ENCODE results near the gene GREB1L. TPM values are rescaled to one million over a fixed set of nuclear protein-coding genes. Genes with fewer than 3 reads are reported as not detected.
A peak's percentile ranks its signal among the peaks of the same experiment; 100 is the strongest.
"Not testable (repeated sequence)": the region's sequence is repeated elsewhere in the genome, so short reads cannot be mapped to it uniquely, and the experiment has no call there.

Gene GREB1L
- total RNA-seq, 1 experiment from 2014 or later = 3.0 TPM

DNA sequence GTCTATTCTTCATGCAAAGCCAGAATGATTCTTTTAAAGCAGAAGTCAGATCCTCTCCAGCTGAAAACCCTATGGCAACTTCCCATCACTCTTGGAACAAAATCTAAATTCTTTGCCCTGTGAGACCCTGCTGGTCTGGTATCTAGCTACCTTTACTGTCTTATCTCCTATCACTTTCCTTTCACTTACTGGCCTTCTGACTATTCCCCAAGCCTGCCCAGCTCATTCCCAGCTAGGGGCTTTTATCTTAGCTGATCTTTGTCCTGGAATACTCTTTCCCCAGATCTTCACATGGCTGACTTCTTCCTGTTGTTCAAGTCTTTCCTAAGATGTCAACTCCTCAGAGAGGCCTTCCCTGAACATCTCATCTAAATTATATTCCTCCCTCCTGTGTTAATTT, 63.6 kb downstream of the GREB1L start:
- no peak for DNase-seq (ENCODE audit: low read depth)

DNA sequence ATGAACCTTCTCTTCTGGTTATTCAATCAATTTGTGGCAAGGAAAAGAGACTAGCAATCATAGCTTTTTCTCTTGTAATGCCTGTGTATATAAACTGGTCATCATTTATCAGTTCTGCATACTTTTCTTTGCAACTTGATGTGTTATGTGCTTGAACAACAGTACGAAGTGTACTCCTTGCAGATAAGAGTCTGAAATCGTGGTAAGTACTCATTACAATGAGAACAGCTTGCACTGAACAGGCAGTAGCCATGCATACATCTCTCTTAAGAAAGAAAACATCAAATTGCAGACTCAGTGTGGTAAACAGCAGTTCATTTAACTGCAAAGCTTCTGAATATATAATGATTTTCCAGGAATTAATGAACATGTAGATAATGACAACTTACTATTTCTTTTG, 64.3 kb downstream of the GREB1L start:
- no peak for DNase-seq (ENCODE audit: low read depth)

DNA sequence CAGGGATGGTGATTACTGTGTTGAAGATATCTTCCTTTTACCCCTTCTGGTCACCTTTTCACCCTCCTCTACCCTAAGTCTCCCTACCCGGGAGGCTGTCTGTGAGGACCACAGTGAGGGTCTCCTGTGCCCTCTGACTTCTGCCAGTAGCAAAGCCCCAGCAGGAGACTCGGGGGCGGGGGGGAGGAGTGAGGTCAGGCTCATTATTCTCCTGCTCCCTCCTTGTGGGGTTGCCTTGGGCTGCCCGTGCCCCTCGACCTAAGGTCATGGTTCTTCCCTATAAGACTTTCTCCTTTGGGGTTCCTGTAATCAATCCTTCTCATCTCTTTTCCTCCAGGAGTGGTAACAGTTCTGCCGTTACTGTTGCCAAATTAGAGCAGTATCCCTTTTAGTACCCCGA, 65.5 kb downstream of the GREB1L start:
- no peak for DNase-seq (ENCODE audit: low read depth)

DNA sequence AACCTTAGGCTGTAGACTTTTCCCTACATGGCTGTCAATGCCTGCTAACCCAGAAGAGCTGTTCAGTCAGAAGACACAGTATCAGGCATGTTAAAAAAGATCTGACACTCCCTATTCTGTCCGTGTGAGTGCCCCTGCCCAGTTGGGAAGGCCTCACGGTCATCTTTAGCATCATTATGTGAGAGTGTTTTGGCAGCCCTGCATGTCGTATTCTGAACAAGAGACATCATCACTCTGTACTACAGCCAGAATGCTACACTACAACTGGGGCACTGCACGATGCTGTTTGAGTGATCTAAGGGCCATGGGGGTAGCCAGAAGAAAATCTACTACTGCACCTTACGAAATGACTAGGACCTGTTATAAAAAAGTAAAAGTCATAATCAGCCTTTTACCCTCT, 67.2 kb downstream of the GREB1L start:
- no peak for DNase-seq (ENCODE audit: low read depth)

DNA sequence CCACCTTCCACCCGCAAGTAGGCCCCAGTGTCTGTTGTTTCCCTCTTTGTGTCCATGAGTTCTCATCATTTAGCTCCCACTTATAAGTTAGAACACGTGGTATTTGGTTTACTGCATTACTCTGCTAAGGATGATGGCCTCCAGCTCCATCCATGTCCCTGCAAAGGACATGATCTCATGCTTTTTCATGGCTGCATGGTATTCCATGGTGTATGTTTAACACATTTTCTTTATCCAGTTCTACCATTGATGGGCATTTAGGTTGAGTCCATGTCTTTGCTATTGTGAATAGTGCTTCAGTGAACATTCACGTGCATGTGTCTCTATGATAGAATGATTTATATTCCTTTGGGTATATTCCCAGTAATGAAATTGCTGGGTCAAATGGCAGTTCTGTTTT, 69.9 kb downstream of the GREB1L start:
- not testable (repeated sequence) for DNase-seq (ENCODE audit: low read depth)

DNA sequence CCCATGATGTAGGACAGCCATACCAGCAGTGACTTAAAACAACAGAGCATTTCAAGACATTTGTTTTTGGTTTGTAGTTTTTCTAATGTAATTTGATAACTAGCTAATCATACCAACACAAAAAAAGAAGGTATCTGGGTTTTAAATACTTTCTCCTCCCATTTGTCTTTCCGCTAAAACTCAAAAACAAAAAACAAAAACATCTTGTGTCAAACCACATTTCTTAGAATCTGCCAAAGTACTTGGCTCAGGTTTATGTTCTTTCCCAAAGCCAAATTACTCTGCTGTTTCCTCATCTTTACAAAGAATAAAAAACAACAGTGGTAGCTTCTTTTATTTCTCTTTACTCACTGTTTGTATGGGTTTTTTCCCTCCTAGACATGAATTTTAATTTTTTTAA, 71.5 kb downstream of the GREB1L start:
- no peak for DNase-seq (ENCODE audit: low read depth)

DNA sequence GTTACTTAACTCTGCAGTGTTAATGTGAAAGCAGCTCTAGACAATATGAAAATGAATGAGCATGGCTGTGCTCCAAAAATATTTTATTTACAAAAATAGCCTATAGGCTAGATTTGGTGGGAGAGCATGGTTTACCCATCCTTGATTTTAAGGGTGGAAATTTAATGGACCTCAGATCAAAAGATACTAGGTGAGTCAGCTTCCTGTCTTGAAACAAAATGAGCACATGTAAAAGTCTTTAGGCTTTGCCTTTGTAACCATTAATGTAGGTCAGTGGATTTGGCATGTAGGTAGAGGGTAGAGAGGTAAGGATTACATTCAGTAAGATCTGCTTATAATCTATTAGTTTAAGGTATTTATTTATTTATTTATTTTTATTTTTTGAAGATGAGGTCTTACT, 72.7 kb downstream of the GREB1L start:
- peak; percentile 41 for DNase-seq (ENCODE audit: low read depth)

DNA sequence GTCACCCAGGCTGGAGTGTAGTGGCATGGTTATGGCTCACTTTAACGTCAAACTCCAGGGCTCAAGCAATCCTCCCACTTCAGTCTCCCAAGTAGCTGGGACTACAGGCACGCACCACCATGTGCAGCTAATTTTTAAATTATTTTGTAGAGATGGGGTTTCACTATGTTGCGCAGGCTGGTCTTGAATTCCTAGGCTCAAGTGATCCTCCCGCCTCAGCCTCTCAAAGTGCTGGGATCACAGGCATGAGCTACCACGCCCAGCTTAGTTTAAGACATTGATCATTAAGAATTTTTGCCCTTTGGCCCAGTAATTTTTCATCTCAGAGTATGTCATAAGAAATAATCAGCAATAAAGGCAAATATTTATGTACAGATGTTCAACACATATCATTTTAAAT, 73.1 kb downstream of the GREB1L start:
- not testable (repeated sequence) for DNase-seq (ENCODE audit: low read depth)

DNA sequence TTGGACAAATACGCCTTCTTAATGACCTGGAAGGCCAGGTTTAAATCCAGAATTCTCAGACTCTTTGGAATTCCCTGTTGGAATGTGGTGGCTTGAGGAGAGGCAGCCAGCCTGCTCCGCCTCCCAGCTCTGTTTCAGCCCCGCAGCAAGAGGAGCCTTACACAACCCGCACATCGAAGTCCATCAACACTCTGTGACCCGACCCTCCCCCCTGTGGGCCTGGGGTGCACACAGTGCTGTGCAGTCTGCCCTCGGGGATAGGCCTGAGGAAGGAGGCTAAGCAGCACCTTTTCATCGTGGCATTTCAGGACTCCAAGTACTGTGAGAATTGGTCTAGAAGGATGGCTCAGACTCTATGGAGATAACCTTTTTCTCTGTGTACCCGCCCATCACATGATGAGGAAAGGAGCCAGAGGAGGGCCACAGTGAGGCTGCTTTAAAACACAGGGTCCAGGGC, 73.7 kb downstream of the GREB1L start:
- no peak for DNase-seq (ENCODE audit: low read depth)

DNA sequence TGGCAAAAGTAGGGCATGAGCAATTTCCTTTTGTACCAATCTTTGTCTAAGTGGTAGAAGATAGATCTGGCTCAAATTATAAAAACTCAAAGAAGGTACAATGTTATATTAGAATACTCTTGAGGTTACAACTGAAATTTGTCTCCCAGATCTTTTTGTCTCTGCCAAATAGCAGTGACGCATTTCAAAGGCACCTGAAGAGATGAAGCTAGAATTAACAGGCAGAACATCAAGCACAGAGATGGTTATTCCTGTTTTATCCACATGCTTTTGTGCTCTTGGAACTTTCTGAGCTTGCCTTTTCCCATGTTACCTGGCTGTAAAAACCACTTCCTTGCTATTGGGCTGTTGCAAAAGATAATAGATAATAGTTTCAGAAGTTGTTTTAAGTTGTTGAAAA, 74.3 kb downstream of the GREB1L start:
- DNase-seq (ENCODE audit: low read depth) = no peak

DNA sequence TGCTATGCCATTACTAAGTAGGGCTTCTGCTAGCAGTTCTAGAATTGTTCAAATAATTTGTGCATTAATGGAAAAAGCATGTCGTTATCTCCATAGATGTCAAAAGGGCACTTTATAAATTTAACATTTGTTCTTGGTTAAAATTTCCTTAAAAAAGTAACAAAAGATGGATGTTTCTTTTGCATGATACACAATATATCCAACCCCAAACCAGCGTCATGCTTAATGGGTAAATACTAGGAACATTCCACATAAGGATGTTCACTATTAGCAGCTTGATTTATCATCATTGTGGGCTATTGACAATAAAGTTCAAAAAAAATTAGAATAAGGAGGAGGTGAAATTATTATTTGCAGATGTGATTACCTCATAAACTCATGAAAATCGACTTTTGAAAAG, 79.7 kb downstream of the GREB1L start:
- DNase-seq (ENCODE audit: low read depth) = no peak

DNA sequence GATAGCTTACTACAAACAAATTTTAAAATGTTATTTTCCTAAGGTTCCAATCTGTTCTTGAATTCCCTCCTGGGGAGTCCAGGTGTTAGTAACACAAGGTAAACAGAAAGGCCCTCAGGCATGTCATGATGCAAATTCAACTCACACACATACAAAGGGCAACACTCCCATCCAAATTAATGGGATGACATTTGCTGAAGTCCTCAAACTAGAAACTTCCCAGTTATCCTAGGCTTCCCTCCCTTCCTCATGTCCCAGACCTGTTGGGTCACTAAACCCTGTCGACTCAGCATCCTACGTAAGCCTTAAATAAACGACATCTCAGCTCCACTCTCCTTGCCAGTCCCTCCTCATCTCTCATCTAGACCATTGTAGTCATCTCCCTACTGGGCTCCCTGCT, 85.1 kb downstream of the GREB1L start:
- no peak for DNase-seq (ENCODE audit: low read depth)

DNA sequence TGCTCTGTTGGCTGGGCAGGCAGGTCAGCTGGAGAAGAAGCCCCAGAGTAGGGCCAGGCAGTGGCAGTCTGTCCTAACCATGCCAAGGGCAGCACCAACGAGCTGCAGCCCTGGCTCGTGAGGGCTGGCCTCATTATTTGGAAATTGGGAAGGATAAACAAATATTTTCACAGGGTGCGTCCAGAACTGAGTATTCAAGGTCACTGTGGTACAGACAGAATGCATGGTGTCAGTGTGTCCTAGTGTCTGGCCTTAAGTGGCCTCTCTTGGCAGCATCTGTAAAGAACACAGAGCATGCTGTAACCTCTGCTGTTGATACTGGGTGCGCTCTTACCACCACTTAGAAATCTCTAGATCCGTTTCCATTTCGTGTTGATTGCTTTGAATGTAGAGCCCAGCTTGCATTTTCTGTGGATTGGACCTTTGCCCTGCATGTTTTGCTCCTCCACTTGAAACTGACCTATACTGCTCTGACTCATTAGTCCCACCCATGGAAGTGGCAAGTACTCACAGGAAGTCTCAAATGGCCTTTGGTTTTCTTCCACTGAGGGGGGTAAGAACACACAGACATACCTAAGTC, 88.2 kb downstream of the GREB1L start:
- DNase-seq (ENCODE audit: low read depth) = peak; percentile 90

DNA sequence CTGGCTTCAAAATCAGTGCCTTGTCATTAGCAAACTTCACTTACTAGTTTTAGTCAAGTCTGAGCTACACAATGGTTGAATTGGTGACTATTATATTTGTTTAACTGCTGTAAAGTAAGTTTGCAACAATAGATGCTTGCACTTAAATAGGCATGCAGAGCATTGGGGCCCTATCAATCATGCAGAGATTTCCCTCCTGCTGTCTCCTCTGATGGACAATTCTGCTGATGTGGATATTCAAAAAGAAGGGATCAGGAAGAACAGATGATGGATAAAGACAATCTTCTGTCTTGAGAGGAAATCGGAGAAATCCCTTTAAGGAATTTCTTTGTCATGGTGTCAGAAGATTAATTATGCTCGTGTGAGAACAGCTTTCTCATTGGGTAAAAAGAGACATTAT, 89.0 kb downstream of the GREB1L start:
- no peak for DNase-seq (ENCODE audit: low read depth)

DNA sequence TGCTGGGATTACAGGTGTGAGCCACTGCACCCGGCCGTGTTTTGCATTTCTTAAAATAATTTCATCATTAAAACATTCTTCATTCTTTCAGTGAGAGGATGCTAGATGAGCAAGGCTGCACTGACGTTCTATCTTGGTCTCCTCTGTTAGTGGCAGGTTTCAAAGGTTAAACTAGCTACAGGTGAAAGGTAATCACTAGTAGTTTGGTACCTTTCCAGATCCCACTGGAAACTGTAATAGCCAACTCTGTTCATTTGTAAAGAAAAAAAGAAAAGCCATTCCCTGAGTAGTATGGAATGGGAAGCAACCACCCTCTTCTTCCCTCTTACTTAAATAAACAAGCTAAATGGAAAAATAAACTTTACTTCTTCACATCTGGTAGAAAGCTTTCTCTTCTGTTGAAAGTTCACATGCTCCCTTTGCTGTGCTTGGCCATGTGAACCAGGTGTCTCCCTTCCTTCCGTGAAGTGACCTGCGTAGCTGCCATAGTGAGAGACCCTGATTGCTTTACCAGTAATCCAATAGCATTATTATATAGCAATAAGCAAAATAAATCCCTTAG, 94.0 kb downstream of the GREB1L start:
- no peak for DNase-seq (ENCODE audit: low read depth)

DNA sequence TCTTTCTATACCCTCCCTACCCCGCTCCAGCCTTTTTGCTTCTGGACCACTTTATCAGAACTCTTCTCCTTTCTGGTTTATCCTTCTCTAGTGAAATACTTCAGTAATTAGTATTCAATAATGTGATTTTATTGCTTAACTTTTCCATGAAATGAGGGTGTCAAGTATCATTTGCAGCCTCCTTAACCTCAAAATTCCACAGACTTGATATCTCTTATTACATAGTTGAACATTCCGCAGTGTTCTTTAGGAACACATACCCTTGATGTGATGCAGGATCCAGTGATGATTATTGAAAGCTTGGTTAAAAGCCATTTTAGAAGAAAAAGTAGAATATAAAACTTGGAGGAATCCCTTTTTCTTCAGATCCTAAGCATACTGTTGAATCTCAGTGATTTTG, 94.8 kb downstream of the GREB1L start:
- DNase-seq (ENCODE audit: low read depth) = no peak

DNA sequence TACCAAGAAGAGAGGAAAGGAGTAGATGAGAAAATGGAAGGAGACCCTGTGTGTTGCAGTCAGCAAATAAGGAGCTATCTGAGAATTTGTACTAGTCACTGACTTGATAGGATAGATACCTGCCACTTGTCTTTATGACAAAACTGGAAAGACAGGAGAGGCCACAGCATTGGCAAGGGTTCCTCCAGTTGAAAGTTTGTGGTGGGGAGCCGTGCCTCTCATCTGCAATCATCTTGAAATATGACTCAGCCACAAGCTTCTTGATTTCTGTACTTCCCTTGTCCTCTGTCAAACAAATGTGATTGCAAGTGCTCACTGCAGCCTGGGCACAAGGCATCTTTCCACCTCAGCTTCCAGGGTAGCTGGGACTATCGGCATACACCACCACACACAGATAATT, 99.1 kb downstream of the GREB1L start:
- DNase-seq (ENCODE audit: low read depth) = peak; percentile 69

DNA sequence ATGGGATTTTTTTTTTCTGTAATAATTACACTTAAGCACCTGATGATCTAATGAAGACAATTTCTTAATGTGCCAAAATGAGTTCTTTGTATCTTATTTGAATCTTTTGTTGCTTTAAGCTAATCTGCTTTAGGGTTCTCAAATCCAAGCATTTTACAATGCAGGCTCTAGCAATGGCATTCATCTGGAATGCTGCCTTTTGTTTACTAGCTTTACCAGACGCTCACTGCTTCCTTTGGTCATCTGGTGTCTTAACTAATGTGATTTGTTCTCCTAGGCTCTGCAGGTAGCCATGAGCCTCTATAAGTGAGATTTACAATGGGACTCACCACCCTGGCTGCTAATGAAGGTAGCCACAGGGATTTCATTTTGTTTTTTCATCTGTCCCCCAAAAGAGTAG, 100.3 kb downstream of the GREB1L start:
- DNase-seq (ENCODE audit: low read depth) = no peak

DNA sequence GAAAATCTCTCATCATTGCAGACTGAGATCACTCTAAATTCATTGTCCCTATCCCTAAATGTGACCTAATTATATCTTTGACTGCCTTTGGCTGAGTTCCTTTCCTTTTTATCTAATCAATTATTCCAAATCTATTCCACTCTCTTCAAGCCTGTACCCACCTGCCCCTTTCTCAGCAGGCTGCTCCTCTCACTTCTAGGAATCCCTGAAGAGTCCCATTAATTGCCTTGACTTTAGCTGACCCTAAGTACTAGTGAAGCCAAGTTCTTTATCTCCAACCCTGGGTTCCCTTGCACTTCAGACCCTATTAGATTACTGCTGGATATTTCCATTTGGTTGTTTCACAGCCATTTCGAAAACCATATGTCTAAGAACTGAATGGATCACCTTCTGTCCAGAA, 102.8 kb downstream of the GREB1L start:
- no peak for DNase-seq (ENCODE audit: low read depth)

DNA sequence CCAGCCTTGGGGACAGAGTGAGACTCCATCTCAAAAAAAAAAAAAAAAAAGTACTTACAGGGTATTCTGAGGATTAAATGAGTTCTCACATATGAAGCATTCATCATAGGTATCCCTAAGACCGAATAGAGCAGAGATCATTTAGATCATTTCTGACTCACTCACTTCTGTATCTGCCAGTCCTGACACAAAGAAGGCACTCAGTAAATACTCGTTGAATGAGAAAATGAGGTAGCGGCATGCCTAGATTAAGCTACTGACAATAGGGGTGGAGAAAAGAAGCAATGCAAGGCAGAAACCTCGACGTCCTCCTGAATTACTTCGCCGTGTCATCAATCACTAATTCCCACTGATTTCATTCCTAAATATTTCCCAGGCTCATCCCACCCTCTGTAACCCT, 103.8 kb downstream of the GREB1L start:
- no peak for DNase-seq (ENCODE audit: low read depth)

DNA sequence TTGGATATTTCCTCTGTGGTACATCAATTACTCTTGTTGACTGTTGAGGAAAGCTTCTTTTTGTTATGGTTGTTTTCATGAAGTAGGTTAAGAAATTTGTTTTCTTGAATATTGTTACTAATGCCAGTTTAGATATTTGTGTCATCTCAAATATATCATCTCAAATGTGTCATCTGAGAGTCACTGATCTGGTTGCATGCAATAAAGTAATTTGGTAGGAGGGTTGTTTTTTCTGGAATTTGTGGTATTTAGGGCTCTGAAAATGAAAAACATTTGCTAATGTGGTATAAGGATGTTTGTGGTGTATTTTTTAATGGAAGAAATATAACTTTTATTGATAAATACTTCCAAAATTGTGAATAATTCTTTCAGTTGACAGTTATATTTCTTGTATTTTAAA, 117.7 kb downstream of the GREB1L start:
- no peak for DNase-seq (ENCODE audit: low read depth)

DNA sequence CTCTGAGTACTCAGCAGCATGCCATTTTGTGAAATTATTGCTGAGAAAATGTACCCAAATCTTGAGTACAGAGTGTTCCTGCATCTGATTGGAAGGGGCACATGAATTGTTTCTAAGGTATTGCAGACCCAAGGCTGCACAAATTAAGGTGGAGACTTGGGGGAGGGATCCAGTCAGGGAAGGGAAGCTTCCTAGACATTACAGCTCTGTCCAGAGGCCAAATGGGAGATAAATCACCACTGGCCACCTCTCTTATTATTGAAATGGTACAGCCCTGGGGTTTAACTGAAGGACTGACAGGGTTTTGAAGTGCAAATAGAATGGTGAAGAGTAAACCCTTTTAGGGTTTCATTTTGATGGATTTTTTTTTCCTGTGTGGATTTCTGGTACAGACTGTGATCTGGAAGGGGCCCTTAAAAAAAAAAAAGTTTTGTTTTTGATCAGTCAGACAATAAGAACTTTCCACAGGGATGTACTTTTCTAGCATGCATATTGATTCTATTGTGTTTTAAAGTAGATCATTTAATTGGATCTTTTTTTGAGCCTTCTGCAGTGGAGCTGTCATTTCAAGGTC, 119.4 kb downstream of the GREB1L start:
- DNase-seq (ENCODE audit: low read depth) = peak; percentile 1

DNA sequence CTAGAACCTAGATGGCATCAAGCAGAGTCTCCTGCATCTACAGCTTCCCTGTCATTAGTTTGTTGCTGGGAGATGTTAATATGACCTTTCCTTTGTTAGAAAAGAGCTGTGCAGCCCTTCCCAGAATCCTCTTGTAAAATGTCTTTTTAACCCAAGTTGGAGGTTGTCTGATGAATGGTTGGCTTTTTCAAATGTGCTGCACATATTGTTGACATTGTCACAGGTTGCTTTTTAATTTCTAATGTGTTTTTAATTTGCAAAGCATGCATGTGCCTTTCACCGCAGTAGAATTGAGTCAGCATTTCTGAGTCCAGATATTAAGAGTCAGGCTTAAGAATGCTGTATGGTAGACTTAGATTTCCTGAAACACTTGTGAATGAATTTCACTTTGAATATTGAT, 120.8 kb downstream of the GREB1L start:
- DNase-seq (ENCODE audit: low read depth) = no peak

Measured in HT1080 (cell line).